ENCODE measurements around the gene LALBA.
"Not testable (repeated sequence)": the region's sequence is repeated elsewhere in the genome, so short reads cannot be mapped to it uniquely, and the experiment has no call there.

The LALBA gene

DNA sequence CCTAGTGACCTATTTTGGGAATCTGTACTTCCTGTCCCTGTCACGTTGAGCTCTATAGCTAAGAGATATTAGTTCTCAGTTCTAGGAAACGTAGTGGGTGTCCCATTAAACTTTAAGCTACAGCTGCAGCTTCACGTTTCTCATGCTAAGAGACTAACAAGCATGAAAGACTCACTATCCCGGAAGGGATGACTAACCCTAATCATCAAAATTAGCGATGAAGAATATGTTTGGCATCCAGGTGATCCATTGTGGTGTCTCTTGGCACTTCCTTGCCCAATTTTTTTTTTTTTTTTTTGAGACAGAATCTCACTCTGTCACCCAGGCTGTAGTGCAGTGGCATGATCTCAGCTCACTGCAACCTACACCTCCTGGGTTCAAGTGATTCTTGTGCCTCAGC lies 11.0 kb upstream of the LALBA start:
- WGBS, 2 experiments = 83 to 88% methylated on average over 5 of the region's 5 CpGs
- H3K27ac ChIP-seq (ENCODE audit: insufficient read depth, low read depth, low read length, poor library complexity, severe bottlenecking) = no peak overlapping the region
- H3K27me3 ChIP-seq (ENCODE audit: control insufficient read depth, insufficient read depth, low read length, poor library complexity, severe bottlenecking) = no peaks in the 10 kb centered on the region
- H3K4me3 ChIP-seq (ENCODE audit: insufficient read depth, low read depth, low read length) = no peak overlapping the region
- no peaks in the 10 kb centered on the region for H3K9me3 ChIP-seq (ENCODE audit: control insufficient read depth, low read length)
- no peaks in the 10 kb centered on the region for H3K36me3 ChIP-seq (ENCODE audit: control insufficient read depth, insufficient read depth, low read length)
- no peaks in the 10 kb centered on the region for H3K4me1 ChIP-seq (ENCODE audit: control insufficient read depth, insufficient read depth, low read length)

DNA sequence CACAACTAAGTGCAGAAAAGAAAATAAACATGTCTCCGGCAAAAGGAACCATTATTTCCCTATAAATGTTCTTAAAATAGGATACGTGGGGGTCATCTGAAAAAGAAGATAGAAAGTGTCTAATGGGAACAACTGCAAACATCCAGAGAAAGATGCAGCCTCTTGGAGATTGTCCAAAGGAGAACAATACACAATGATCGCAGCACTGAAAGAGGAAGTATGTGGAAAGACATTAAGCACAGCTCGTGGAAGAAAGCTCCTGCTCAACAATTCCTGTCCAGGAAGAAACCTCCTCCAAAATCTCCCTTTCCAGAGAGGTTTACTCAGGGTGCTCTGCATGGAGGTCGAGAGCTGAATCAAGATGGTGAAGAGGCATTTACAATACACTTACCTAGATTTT lies 2.5 kb upstream of the LALBA start:
- Histone ChIP-seq H3K27me3 (ENCODE audit: control insufficient read depth, insufficient read depth, low read length, poor library complexity, severe bottlenecking) (no peaks in the 10 kb centered on the region), H3K4me3 (ENCODE audit: insufficient read depth, low read depth, low read length) (no peak overlapping the region), H3K36me3 (ENCODE audit: control insufficient read depth, insufficient read depth, low read length) (no peaks in the 10 kb centered on the region), H3K27ac (ENCODE audit: insufficient read depth, low read depth, low read length, poor library complexity, severe bottlenecking) (no peak overlapping the region), H3K9me3 (ENCODE audit: control insufficient read depth, low read length) (no peaks in the 10 kb centered on the region), H3K4me1 (ENCODE audit: control insufficient read depth, insufficient read depth, low read length) (no peaks in the 10 kb centered on the region)
- 89 to 98% methylated on average over 3 to 4 of the region's 5 CpGs for WGBS, 2 experiments

DNA sequence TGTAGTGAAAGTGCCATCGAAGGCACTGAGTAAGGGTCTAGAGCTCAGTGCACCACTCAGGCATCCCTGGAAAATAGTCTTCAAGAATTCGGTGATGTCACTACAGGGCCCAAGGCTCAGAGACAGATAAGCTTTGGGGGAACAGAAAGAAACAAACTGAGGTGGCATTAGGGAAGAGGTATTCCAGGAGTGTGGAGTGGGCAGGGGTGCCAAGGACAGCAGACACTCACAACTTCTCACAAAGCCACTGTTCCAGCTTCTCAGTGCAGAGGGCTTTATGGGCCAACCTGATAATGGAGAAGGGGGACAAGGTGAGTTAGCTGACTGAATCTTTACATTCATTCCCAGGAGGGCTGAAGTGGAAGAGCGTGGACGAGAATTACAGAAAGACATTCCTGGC lies 2.1 kb downstream of the LALBA start:
- H3K9me3 ChIP-seq (ENCODE audit: control insufficient read depth, low read length) = no peaks in the 10 kb centered on the region
- no peak overlapping the region for H3K4me3 ChIP-seq (ENCODE audit: insufficient read depth, low read depth, low read length)
- H3K36me3 ChIP-seq (ENCODE audit: control insufficient read depth, insufficient read depth, low read length) = no peaks in the 10 kb centered on the region
- no peaks in the 10 kb centered on the region for H3K27me3 ChIP-seq (ENCODE audit: control insufficient read depth, insufficient read depth, low read length, poor library complexity, severe bottlenecking)
- H3K27ac ChIP-seq (ENCODE audit: insufficient read depth, low read depth, low read length, poor library complexity, severe bottlenecking) = no peak overlapping the region
- 94 to 95% methylated on average over 4 of the region's 4 CpGs for WGBS, 2 experiments
- no peaks in the 10 kb centered on the region for H3K4me1 ChIP-seq (ENCODE audit: control insufficient read depth, insufficient read depth, low read length)

DNA sequence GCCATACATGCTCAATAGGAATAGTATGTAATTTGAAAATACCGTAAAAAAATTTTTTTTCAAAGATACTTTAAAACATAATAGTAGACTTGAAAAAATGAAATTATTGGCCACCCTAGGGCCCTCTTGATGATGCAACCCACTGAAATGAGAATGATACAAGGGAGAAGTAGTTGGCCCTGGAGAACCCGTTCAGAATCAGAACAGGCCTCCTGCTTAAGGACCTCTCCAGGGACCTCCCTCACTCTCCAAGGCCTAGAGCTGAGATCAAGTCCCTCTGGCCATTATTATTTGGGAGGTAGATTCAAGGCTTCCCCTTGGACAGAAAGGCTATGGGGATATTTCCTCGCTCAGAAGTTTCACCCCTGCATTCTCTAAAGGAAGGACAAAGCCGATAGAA lies 11.9 kb downstream of the LALBA start:
- Histone ChIP-seq H3K36me3 (ENCODE audit: control insufficient read depth, insufficient read depth, low read length) (no peaks in the 10 kb centered on the region), H3K9me3 (ENCODE audit: control insufficient read depth, low read length) (no peaks in the 10 kb centered on the region), H3K4me1 (ENCODE audit: control insufficient read depth, insufficient read depth, low read length) (no peaks in the 10 kb centered on the region), H3K4me3 (ENCODE audit: insufficient read depth, low read depth, low read length) (no peak overlapping the region), H3K27ac (ENCODE audit: insufficient read depth, low read depth, low read length, poor library complexity, severe bottlenecking) (no peak overlapping the region), H3K27me3 (ENCODE audit: control insufficient read depth, insufficient read depth, low read length, poor library complexity, severe bottlenecking) (no peaks in the 10 kb centered on the region)
- 97 to 98% methylated on average over 3 to 4 of the region's 4 CpGs for WGBS, 2 experiments

DNA sequence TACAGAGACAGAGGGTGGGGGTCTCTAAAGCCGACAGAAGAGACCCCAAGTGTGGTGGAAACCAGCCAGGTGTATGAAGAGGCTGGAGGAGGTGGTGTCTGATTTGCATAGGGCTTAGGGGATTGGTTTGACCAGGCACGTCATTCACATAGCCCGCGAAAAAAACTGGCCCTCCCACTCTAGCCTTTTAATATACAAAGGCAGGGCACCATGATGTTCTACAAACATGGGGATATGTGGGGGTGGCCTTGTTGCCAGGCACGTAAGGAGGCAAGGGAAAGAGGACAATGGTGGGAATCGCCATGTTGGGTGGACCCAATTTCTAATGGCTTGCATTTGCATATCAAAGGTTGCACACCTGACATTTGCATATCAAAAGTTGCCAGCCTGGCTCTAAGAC lies 13.2 kb downstream of the LALBA start:
- Histone ChIP-seq H3K36me3 (ENCODE audit: control insufficient read depth, insufficient read depth, low read length) (no peaks in the 10 kb centered on the region), H3K4me3 (ENCODE audit: insufficient read depth, low read depth, low read length) (no peak overlapping the region), H3K4me1 (ENCODE audit: control insufficient read depth, insufficient read depth, low read length) (no peaks in the 10 kb centered on the region), H3K27me3 (ENCODE audit: control insufficient read depth, insufficient read depth, low read length, poor library complexity, severe bottlenecking) (no peaks in the 10 kb centered on the region), H3K27ac (ENCODE audit: insufficient read depth, low read depth, low read length, poor library complexity, severe bottlenecking) (no peak overlapping the region), H3K9me3 (ENCODE audit: control insufficient read depth, low read length) (no peaks in the 10 kb centered on the region)
- WGBS, 2 experiments = 86 to 89% methylated on average over 4 to 6 of the region's 6 CpGs

DNA sequence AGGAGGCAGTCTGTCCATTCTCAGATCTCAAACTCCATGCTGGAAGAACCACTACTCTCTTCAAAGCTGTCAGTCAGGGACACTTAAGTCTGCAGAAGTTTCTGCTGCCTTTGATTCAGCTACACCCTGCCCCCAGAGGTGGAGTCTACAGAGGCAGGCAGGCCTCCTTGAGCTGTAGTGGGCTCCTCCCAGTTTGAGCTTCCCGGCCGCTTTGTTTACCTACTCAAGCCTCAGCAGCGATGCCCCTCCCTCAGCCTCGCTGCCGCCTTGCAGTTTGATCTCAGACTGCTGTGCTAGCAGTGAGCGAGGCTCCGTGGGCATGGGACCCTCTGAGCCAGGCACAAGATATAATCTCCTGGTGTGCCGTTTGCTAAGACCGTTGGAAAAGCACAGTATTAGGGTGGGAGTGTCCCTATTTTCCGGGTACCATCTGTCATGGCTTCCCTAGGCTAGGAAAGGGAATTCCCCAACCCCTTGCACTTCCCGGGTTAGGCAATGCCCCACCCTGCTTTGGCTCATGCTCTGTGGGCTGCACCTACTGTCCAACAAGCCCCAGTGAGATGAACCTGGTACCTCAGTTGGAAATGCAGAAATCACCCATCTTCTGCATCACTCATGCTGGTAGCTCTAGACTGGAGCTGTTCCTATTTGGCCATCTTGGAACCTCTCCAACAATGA lies 16.0 kb downstream of the LALBA start:
- not testable (repeated sequence) for H3K4me3 ChIP-seq (ENCODE audit: insufficient read depth, low read depth, low read length); H3K4me1 ChIP-seq (ENCODE audit: control insufficient read depth, insufficient read depth, low read length); H3K36me3 ChIP-seq (ENCODE audit: control insufficient read depth, insufficient read depth, low read length); H3K27me3 ChIP-seq (ENCODE audit: control insufficient read depth, insufficient read depth, low read length, poor library complexity, severe bottlenecking); H3K9me3 ChIP-seq (ENCODE audit: control insufficient read depth, low read length); H3K27ac ChIP-seq (ENCODE audit: insufficient read depth, low read depth, low read length, poor library complexity, severe bottlenecking)
- WGBS, 2 experiments = 83% methylated on average over 11 of the region's 11 CpGs

DNA sequence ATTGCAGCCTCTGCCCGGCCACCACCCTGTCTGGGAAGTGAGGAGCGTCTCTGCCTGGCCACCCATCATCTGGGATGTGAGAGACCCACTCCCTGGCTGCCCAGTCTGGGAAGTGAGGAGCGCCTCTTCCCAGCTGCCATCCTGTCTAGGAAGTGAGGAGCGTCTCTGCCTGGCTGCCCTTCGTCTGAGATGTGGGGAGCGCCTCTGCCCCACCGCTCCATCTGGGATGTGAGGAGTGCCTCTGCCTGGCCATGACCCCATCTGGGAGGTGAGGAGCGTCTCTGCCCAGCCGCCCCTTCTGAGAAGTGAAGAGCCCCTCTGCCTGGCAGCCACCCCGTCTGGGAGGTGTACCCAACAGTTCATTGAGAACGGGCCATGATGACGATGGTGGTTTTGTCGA lies 18.2 kb downstream of the LALBA start:
- not testable (repeated sequence) for H3K27ac ChIP-seq (ENCODE audit: insufficient read depth, low read depth, low read length, poor library complexity, severe bottlenecking); H3K4me1 ChIP-seq (ENCODE audit: control insufficient read depth, insufficient read depth, low read length); H3K4me3 ChIP-seq (ENCODE audit: insufficient read depth, low read depth, low read length); H3K9me3 ChIP-seq (ENCODE audit: control insufficient read depth, low read length); H3K27me3 ChIP-seq (ENCODE audit: control insufficient read depth, insufficient read depth, low read length, poor library complexity, severe bottlenecking); H3K36me3 ChIP-seq (ENCODE audit: control insufficient read depth, insufficient read depth, low read length)
- 94 to 96% methylated on average over 12 to 13 of the region's 13 CpGs for WGBS, 2 experiments

DNA sequence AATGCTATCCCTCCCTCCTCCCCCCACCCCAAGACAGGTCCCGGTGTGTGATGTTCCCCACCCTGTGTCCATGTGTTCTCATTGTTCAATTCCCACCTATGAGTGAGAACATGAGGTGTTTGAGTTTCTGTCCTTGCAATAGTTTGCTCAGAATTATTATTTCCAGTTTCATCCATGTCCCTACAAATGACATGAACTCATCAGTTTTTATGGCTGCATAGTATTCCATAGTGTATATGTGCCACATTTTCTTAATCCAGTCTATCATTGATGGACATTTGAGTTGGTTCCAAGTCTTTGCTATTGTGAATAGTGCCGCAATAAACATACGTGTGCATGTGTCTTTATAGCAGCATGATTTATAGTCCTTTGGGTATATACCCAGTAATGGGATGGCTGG lies 22.8 kb downstream of the LALBA start:
- not testable (repeated sequence) for H3K9me3 ChIP-seq (ENCODE audit: control insufficient read depth, low read length); H3K36me3 ChIP-seq (ENCODE audit: control insufficient read depth, insufficient read depth, low read length); H3K27me3 ChIP-seq (ENCODE audit: control insufficient read depth, insufficient read depth, low read length, poor library complexity, severe bottlenecking); H3K27ac ChIP-seq (ENCODE audit: insufficient read depth, low read depth, low read length, poor library complexity, severe bottlenecking); H3K4me3 ChIP-seq (ENCODE audit: insufficient read depth, low read depth, low read length); H3K4me1 ChIP-seq (ENCODE audit: control insufficient read depth, insufficient read depth, low read length)
- 92 to 100% methylated on average over 1 of the region's 3 CpGs for WGBS, 2 experiments

DNA sequence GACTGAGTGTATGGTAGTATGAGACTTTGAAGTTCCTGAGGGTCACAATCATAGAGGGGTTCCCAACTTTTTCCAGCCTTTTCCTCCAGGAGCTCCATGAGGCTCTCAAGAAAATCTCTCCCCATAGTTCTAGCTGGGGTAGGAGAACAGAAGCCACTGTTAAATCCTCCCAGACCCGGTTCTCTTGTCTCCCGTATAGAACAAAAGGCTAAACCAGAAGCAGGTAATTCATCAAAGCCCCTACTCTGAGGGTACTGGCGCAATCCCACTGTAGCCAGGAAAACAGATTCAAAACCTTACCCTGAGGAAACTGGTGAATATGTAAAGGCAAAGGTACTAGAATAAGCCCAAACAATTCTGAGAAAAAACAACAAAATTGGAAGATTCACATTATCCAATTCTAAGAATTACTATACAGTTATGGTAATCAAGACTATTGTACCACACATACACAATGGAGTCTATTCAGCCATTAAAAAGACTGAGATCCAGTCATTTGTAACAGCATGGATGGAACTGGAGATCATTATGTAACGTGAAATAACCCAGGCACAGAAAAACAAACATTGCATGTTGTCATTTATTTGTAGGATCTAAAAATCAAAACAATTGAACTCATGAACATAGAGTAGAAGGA lies 23.9 kb downstream of the LALBA start:
- 85 to 94% methylated on average over 4 of the region's 4 CpGs for WGBS, 2 experiments
- H3K27me3 ChIP-seq (ENCODE audit: control insufficient read depth, insufficient read depth, low read length, poor library complexity, severe bottlenecking) = no peaks in the 10 kb centered on the region
- no peak overlapping the region for H3K27ac ChIP-seq (ENCODE audit: insufficient read depth, low read depth, low read length, poor library complexity, severe bottlenecking)
- H3K36me3 ChIP-seq (ENCODE audit: control insufficient read depth, insufficient read depth, low read length) = no peaks in the 10 kb centered on the region
- no peak overlapping the region for H3K4me3 ChIP-seq (ENCODE audit: insufficient read depth, low read depth, low read length)
- no peaks in the 10 kb centered on the region for H3K9me3 ChIP-seq (ENCODE audit: control insufficient read depth, low read length)
- no peaks in the 10 kb centered on the region for H3K4me1 ChIP-seq (ENCODE audit: control insufficient read depth, insufficient read depth, low read length)

DNA sequence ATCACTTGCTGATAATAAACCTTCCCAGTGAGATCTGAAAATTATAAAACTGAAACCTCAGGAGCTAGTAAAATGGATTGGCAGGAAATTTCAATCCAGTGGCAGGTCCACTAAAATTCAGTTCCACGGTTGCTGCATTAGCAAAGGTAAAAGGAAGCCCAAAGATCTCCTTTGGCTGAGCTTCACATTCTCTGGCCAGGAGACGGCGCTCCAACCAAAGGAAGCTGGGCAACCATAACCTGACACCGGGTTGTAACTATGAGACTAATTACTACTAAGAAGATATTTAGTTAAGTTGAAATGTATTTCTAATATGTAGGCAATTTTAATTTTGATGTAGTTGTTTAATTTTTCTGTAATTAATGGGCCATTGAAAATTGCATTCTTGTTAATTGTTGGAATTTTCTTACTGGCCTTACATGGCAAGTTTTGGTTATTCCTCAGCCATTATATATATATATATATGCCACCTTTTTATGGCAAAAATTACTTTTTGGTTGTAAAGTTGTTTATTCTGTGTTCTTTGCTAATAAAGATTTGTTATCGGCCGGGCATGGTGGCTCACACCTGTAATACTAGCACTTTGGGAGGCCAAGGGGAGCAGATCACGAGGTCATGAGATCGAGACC lies 27.4 kb downstream of the LALBA start:
- Histone ChIP-seq H3K4me3 (ENCODE audit: insufficient read depth, low read depth, low read length) (no peak overlapping the region), H3K4me1 (ENCODE audit: control insufficient read depth, insufficient read depth, low read length) (no peaks in the 10 kb centered on the region), H3K9me3 (ENCODE audit: control insufficient read depth, low read length) (no peaks in the 10 kb centered on the region), H3K27me3 (ENCODE audit: control insufficient read depth, insufficient read depth, low read length, poor library complexity, severe bottlenecking) (no peaks in the 10 kb centered on the region), H3K36me3 (ENCODE audit: control insufficient read depth, insufficient read depth, low read length) (no peaks in the 10 kb centered on the region), H3K27ac (ENCODE audit: insufficient read depth, low read depth, low read length, poor library complexity, severe bottlenecking) (no peak overlapping the region)
- 57% methylated on average over 8 of the region's 8 CpGs for WGBS, 2 experiments
